Measurements from ENCODE around the gene MTOR. TPM values are rescaled to one million over a fixed set of nuclear protein-coding genes. Genes with fewer than 3 reads are reported as not detected.

The MTOR gene
- total RNA-seq, 1 donor from 2014 or later, result 55.1 TPM

DNA sequence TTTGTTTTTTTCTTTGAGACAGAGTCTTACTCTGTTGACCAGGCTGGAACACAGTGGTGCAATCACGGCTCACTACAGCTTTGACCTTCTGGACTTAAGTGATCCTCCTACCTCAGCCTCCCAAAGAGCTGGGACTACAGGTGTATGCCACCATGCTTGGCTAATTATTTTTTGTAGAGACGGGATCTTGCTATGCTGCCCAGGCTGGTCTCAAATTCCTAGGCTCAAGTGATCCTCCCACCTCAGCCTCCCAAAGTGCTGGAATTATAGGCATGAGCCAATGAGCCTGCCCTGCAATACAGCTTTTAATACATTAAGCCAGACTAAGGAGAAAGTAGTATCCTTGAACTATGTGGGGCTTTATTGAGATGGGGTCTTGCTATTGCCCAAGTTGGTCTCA is 146.0 kb downstream of the MTOR start:
- intact Hi-C loops (cut with micrococcal nuclease), result no loop called here
- POLR2A ChIA-PET, result interaction anchor here (0.9 kb wide), 1 partner anchor 17 kb away, joined by 3 read pairs; the partner anchor contains the start of gene EXOSC10
- DNase-seq, result no peak
- CTCF ChIA-PET, result no interaction called here
- Mint-ChIP-seq H3K9me3 (no peaks in the 10 kb centered on the region), H3K4me3 (no peak overlapping the region), H3K4me1 (no peaks in the 10 kb centered on the region), H3K36me3 (ENCODE audit: low read depth) (peaks cover 73% of the 10 kb centered on the region), H3K27me3 (no peaks in the 10 kb centered on the region), H3K27ac (no peak overlapping the region)
- no peak for TF ChIP-seq CTCF (IDR thresholded peaks at IDR 0.05)
- no peak for ATAC-seq (ENCODE audit: low read depth)

GRCh38 chr1:11114966-11115365 is 147.4 kb downstream of the MTOR start:
- no peak for TF ChIP-seq CTCF (IDR thresholded peaks at IDR 0.05)
- Mint-ChIP-seq H3K4me3 (no peak overlapping the region), H3K9me3 (no peaks in the 10 kb centered on the region), H3K36me3 (ENCODE audit: low read depth) (peaks cover 67% of the 10 kb centered on the region), H3K4me1 (no peaks in the 10 kb centered on the region), H3K27ac (no peak overlapping the region), H3K27me3 (no peaks in the 10 kb centered on the region)
- ChIA-PET POLR2A (no interaction called here), CTCF (no interaction called here)
- ATAC-seq (ENCODE audit: low read depth), result no peak
- intact Hi-C loops (cut with micrococcal nuclease), result no loop called here
- no peak for DNase-seq

DNA sequence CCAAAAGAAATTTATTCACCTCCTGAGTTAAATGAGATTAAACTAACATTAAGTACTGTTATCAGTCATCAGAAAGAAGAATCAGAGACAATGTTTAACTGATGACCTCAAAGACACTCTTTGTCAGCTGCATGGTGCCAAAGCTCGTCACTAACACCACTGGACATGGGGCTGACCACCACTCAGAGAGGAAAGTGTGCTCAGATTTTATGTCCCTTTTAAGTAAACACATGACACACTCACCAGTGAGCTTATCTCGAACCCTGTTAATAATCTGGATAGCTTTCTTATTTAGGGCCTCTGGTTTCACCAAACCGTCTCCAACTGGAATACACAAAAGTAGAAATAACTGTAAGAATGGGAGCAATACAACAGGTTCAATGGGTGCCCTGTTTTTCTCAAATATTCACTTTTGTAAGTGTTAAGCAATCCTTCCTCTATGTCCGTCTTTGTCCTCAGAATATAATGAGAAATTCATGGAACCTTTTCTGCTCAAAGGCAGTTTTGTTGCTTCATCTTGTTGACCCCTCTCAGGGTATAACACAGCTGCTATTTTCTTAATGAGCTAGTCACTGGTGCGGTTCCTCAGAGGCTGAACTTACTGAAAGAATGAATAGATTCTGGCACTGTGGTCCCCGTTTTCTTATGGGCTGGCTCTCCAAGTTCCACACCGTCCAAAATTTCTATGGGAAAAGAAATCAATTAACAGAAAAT is 153.1 kb downstream of the MTOR start:
- ChIA-PET CTCF (no interaction called here), POLR2A (interaction anchor here (0.6 kb wide), 1 partner anchor 10 kb away, joined by 3 read pairs; the partner anchor contains the start of gene EXOSC10)
- TF ChIP-seq CTCF (IDR thresholded peaks at IDR 0.05), result no peak
- Mint-ChIP-seq H3K27me3 (no peaks in the 10 kb centered on the region), H3K27ac (no peak overlapping the region), H3K9me3 (no peaks in the 10 kb centered on the region), H3K4me3 (no peak overlapping the region), H3K4me1 (no peaks in the 10 kb centered on the region), H3K36me3 (ENCODE audit: low read depth) (peaks cover 76% of the 10 kb centered on the region)
- intact Hi-C loops (cut with micrococcal nuclease), result no loop called here
- DNase-seq (no peak), ATAC-seq (ENCODE audit: low read depth) (no peak)

- Mint-ChIP-seq H3K4me3 (no peak overlapping the region), H3K27ac (no peak overlapping the region)
- no peak for TF ChIP-seq CTCF (IDR thresholded peaks at IDR 0.05)
These were observed 154.8 kb downstream of the MTOR start for GRCh38 chr1:11107599-11107998.

DNA sequence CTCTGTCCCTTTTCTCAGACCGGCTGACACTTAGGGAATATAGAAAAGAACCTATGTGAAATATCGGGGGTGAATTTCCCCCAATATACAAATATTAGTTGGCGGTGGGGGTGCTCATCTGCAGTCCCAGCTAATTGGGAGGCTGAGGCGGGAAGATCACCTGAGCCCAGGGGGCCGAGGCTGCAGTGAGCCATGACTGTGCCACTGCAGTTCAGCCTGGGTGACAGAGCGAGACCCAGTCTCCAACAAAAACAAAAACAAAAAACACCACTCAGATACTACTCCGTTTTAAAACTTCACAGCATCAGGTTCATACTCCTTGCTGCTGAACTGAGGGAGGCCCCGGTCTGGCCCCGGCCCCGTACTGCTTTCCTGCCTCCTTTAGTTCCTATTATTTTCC is 156.8 kb downstream of the MTOR start:
- Mint-ChIP-seq H3K4me3 (no peak overlapping the region), H3K4me1 (no peaks in the 10 kb centered on the region), H3K27ac (no peak overlapping the region), H3K27me3 (no peaks in the 10 kb centered on the region), H3K36me3 (ENCODE audit: low read depth) (peaks cover 46% of the 10 kb centered on the region), H3K9me3 (no peaks in the 10 kb centered on the region)
- intact Hi-C loops (cut with micrococcal nuclease), result no loop called here
- ChIA-PET CTCF (no interaction called here), POLR2A (no interaction called here)
- ATAC-seq (ENCODE audit: low read depth), result no peak
- DNase-seq, result no peak
- TF ChIP-seq CTCF (IDR thresholded peaks at IDR 0.05), result no peak

More at GRCh38 chr1:11107599-11107998, 154.8 kb downstream of the MTOR start:
- Mint-ChIP-seq H3K36me3 (ENCODE audit: low read depth) (peaks cover 62% of the 10 kb centered on the region), H3K27me3 (no peaks in the 10 kb centered on the region), H3K4me1 (no peaks in the 10 kb centered on the region), H3K9me3 (no peaks in the 10 kb centered on the region)
- CTCF ChIA-PET, result no interaction called here
- DNase-seq (no peak), ATAC-seq (ENCODE audit: low read depth) (no peak)
- intact Hi-C loops (cut with micrococcal nuclease), result no loop called here
- POLR2A ChIA-PET, result no interaction called here

All from activated B cell treated with CpG ODN at 0.5 μM for 24 hours (primary cell).